Suprapubic skin (tissue), 4 donors: Measurements from ENCODE around the gene ZNF804B. TPM values are rescaled to one million over a fixed set of nuclear protein-coding genes. Genes with fewer than 3 reads are reported as not detected.

Experiments used
- DNase-seq, 2 donors: peaks; one replicate each; pipeline ENCODE4 v3.0.0-alpha.2; 2019; ENCODE audit warnings: low spot score in 2 of 2
- H3K27ac ChIP-seq: fragments of 200-600 bp; sonication (generic); one replicate; pipeline ENCODE4 v1.5.1; 2019
- H3K27me3 ChIP-seq: fragments of 200-600 bp; sonication (generic); one replicate; pipeline ENCODE4 v1.5.1; 2019
- H3K36me3 ChIP-seq: fragments of 200-600 bp; sonication (generic); one replicate; pipeline ENCODE4 v1.5.1; 2019
- H3K4me1 ChIP-seq: fragments of 200-600 bp; sonication (generic); one replicate; pipeline ENCODE4 v1.5.1; 2019
- H3K4me3 ChIP-seq: fragments of 200-600 bp; sonication (generic); one replicate; pipeline ENCODE4 v1.5.1; 2019; ENCODE audit warnings: mild to moderate bottlenecking
- H3K9me3 ChIP-seq: fragments of 200-600 bp; sonication (generic); one replicate; pipeline ENCODE4 v1.5.1; 2019
- CTCF ChIP-seq, 2 donors: fragments of 200-600 bp in 1 of 2; fragments of 450-650 bp in 1 of 2; sonication (generic) in 1 of 2; IDR thresholded peaks; one replicate each; pipeline ENCODE4 v1.5.1; 2016 to 2019; ENCODE audit warnings: antibody characterized with exemption in 2 of 2, mild to moderate bottlenecking in 1 of 2, moderate library complexity in 1 of 2
- EP300 ChIP-seq: sonication (generic); formaldehyde crosslinking; IDR thresholded peaks from one replicate; pipeline ENCODE4 v1.6.1; 2017; ENCODE audit warnings: antibody characterized with exemption
- POLR2A ChIP-seq, 2 donors: fragments of 450-650 bp; IDR thresholded peaks; one replicate each; pipeline ENCODE4 v1.6.1; 2017; ENCODE audit warnings: antibody characterized with exemption in 2 of 2, mild to moderate bottlenecking in 2 of 2, moderate library complexity in 2 of 2
- POLR2AphosphoS5 ChIP-seq, 3 donors: sonication (generic); formaldehyde crosslinking; IDR thresholded peaks; one replicate each; pipeline ENCODE4 v1.6.1; 2017; ENCODE audit warnings: antibody characterized with exemption in 3 of 3
- WGBS: methylation state at CpG from one replicate; pipeline ENCODE4 v1.1.5; 2018; 5-methylcytosine and 5-hydroxymethylcytosine counted together
- total RNA-seq, 4 donors: library from RNA; depleted of rRNA; stranded (reverse); fragments of >200 nt; gene quantifications; one replicate each; pipeline ENCODE4 v1.1.0, GENCODE V29; 2016

The ZNF804B gene
- total RNA-seq, 4 donors from 2014 or later, result not detected

GRCh38 chr7:89041240-89041639 lies 281.7 kb downstream of the ZNF804B start:
- 75% methylated on average over 1 of the region's 1 CpG for WGBS
- H3K4me1 ChIP-seq, result no peaks in the 10 kb centered on the region
- no peak overlapping the region for H3K4me3 ChIP-seq
- H3K27me3 ChIP-seq, result no peaks in the 10 kb centered on the region
- DNase-seq, result no peak
- no peak overlapping the region for H3K27ac ChIP-seq
- TF ChIP-seq POLR2AphosphoS5 (IDR thresholded peaks at IDR 0.05), result no peak
- H3K36me3 ChIP-seq, result no peaks in the 10 kb centered on the region
- no peaks in the 10 kb centered on the region for H3K9me3 ChIP-seq

- no peak for TF ChIP-seq CTCF (IDR thresholded peaks at IDR 0.05)
- TF ChIP-seq POLR2A (IDR thresholded peaks at IDR 0.05), result no peak
- no peak for TF ChIP-seq EP300
Measured at GRCh38 chr7:89042940-89043339, 283.4 kb downstream of the ZNF804B start.

GRCh38 chr7:89049043-89049442 lies 289.5 kb downstream of the ZNF804B start:
- Histone ChIP-seq H3K4me3 (no peak overlapping the region), H3K27ac (no peak overlapping the region), H3K4me1 (no peaks in the 10 kb centered on the region), H3K27me3 (no peaks in the 10 kb centered on the region), H3K36me3 (no peaks in the 10 kb centered on the region), H3K9me3 (no peaks in the 10 kb centered on the region)
- TF ChIP-seq EP300 (no peak), POLR2A (IDR thresholded peaks at IDR 0.05) (no peak), CTCF (IDR thresholded peaks at IDR 0.05) (no peak), POLR2AphosphoS5 (IDR thresholded peaks at IDR 0.05) (no peak)
- WGBS, result 79% methylated on average over 3 of the region's 3 CpGs
- DNase-seq, result no peak

More at GRCh38 chr7:89042940-89043339, 283.4 kb downstream of the ZNF804B start:
- DNase-seq, result no peak
- Histone ChIP-seq H3K9me3 (no peaks in the 10 kb centered on the region), H3K27me3 (no peaks in the 10 kb centered on the region), H3K4me1 (no peaks in the 10 kb centered on the region), H3K36me3 (no peaks in the 10 kb centered on the region), H3K27ac (no peak overlapping the region), H3K4me3 (no peak overlapping the region)
- 29% methylated on average over 3 of the region's 3 CpGs for WGBS

GRCh38 chr7:89053130-89053529 lies 293.6 kb downstream of the ZNF804B start:
- Histone ChIP-seq H3K27ac (no peak overlapping the region), H3K4me1 (no peaks in the 10 kb centered on the region), H3K27me3 (no peaks in the 10 kb centered on the region), H3K4me3 (no peak overlapping the region), H3K9me3 (no peaks in the 10 kb centered on the region), H3K36me3 (no peaks in the 10 kb centered on the region)
- WGBS, result 57% methylated on average over 2 of the region's 2 CpGs
- no peak for TF ChIP-seq POLR2A (IDR thresholded peaks at IDR 0.05)
- TF ChIP-seq POLR2AphosphoS5 (IDR thresholded peaks at IDR 0.05), result no peak
- TF ChIP-seq EP300, result no peak
- no peak for TF ChIP-seq CTCF (IDR thresholded peaks at IDR 0.05)
- no peak for DNase-seq

GRCh38 chr7:89054361-89054760 lies 294.9 kb downstream of the ZNF804B start:
- 47% methylated on average over 2 of the region's 2 CpGs for WGBS
- Histone ChIP-seq H3K4me3 (no peak overlapping the region), H3K4me1 (no peaks in the 10 kb centered on the region), H3K9me3 (no peaks in the 10 kb centered on the region), H3K27ac (no peak overlapping the region), H3K27me3 (no peaks in the 10 kb centered on the region), H3K36me3 (no peaks in the 10 kb centered on the region)
- TF ChIP-seq POLR2A (IDR thresholded peaks at IDR 0.05), result no peak
- no peak for TF ChIP-seq POLR2AphosphoS5 (IDR thresholded peaks at IDR 0.05)
- no peak for TF ChIP-seq EP300
- no peak for TF ChIP-seq CTCF (IDR thresholded peaks at IDR 0.05)
- no peak for DNase-seq

GRCh38 chr7:89060234-89060633 lies 300.7 kb downstream of the ZNF804B start:
- Histone ChIP-seq H3K27ac (no peak overlapping the region), H3K4me3 (no peak overlapping the region), H3K4me1 (no peaks in the 10 kb centered on the region), H3K36me3 (no peaks in the 10 kb centered on the region), H3K27me3 (no peaks in the 10 kb centered on the region), H3K9me3 (no peaks in the 10 kb centered on the region)
- no peak for DNase-seq
- WGBS, result 92% methylated on average over 2 of the region's 2 CpGs
- TF ChIP-seq POLR2A (IDR thresholded peaks at IDR 0.05) (no peak), CTCF (IDR thresholded peaks at IDR 0.05) (no peak), EP300 (no peak), POLR2AphosphoS5 (IDR thresholded peaks at IDR 0.05) (no peak)
